ENCODE results near the gene DEFB124. TPM values are rescaled to one million over a fixed set of nuclear protein-coding genes. Genes with fewer than 3 reads are reported as not detected.
A peak's percentile ranks its signal among the peaks of the same experiment; 100 is the strongest.

The DEFB124 gene
- total RNA-seq, 1 experiment from 2014 or later, result not detected

- Histone ChIP-seq H3K79me2 (ENCODE audit: low read length) (peaks cover 68% of the 10 kb centered on the region), H3K36me3 (ENCODE audit: low read depth, low read length) (peaks cover 4% of the 10 kb centered on the region; the same call in 1 of the 2 replicates), H3F3A (ENCODE audit: low read length, unreplicated experiment) (no peaks in the 10 kb centered on the region), H2AFZ (ENCODE audit: low read length) (no peak overlapping the region), H3K9me3 (ENCODE audit: low read length) (no peaks in the 10 kb centered on the region), H3K4me2 (ENCODE audit: low read length) (peak overlapping the region; percentile 97), H3K9me2 (replicated peaks; ENCODE audit: low read length) (no peaks in the 10 kb centered on the region), H3K4me3 (ENCODE audit: low read length) (no peak overlapping the region), H3K27me3 (ENCODE audit: low read length) (no peaks in the 10 kb centered on the region), H3K9ac (ENCODE audit: low read length) (no peak overlapping the region), H3K27ac (ENCODE audit: low read length) (no peak overlapping the region), H3K4me1 (ENCODE audit: insufficient read depth, low read length) (peaks cover 24% of the 10 kb centered on the region), H4K20me1 (ENCODE audit: low read length) (peaks cover 18% of the 10 kb centered on the region; the same call in 1 of the 2 replicates)
- ChIA-PET POLR2A (ENCODE audit: unreplicated experiment) (no interaction called here), CTCF (no interaction called here)
- no peak for TF ChIP-seq EZH2phosphoT487 (IDR thresholded peaks at IDR 0.05; ENCODE audit: borderline replicate concordance, low read length)
- TF ChIP-seq, protein P1, sequence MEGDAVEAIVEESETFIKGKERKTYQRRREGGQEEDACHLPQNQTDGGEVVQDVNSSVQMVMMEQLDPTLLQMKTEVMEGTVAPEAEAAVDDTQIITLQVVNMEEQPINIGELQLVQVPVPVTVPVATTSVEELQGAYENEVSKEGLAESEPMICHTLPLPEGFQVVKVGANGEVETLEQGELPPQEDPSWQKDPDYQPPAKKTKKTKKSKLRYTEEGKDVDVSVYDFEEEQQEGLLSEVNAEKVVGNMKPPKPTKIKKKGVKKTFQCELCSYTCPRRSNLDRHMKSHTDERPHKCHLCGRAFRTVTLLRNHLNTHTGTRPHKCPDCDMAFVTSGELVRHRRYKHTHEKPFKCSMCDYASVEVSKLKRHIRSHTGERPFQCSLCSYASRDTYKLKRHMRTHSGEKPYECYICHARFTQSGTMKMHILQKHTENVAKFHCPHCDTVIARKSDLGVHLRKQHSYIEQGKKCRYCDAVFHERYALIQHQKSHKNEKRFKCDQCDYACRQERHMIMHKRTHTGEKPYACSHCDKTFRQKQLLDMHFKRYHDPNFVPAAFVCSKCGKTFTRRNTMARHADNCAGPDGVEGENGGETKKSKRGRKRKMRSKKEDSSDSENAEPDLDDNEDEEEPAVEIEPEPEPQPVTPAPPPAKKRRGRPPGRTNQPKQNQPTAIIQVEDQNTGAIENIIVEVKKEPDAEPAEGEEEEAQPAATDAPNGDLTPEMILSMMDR (conservative IDR thresholded peaks at IDR 0.05; ENCODE audit: low read depth, low read length), result no peak
- no peak for TF ChIP-seq EZH2 (IDR thresholded peaks at IDR 0.05; ENCODE audit: low read length, unreplicated experiment)
- DNase-seq (no peak), ATAC-seq (no peak)
- BruUV-seq (replicated peaks), result no TSS peak
- intact Hi-C loops (cut with micrococcal nuclease), result no loop called here
Observed at GRCh38 chr20:31516651-31517050, 41.7 kb upstream of the DEFB124 start.

DNA sequence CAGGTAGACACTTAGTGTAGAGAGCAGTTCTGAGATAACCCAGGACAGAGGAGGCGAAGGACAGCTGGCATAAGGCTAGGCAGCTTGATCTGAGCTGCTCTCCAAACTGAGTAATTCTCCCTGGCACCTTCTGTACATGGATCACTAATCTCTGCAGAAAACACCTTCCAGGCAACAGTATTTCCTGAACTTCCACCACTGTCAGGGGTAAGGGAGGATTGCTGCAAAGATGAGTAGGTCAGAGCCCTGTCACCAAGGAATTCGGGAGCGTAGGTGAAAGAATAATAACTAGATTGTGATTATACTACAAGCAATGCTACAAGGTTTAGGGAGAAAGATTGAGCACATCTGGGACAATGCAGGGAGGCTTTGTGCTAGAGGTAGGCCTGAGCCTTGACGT is 41.2 kb upstream of the DEFB124 start:
- Histone ChIP-seq H3F3A (ENCODE audit: low read length, unreplicated experiment) (no peaks in the 10 kb centered on the region), H3K36me3 (ENCODE audit: low read depth, low read length) (peaks cover 4% of the 10 kb centered on the region; the same call in 1 of the 2 replicates), H4K20me1 (ENCODE audit: low read length) (peaks cover 18% of the 10 kb centered on the region; the same call in 1 of the 2 replicates), H3K9me3 (ENCODE audit: low read length) (no peaks in the 10 kb centered on the region), H3K79me2 (ENCODE audit: low read length) (peaks cover 64% of the 10 kb centered on the region), H3K4me2 (ENCODE audit: low read length) (peak overlapping the region; percentile 97), H3K27me3 (ENCODE audit: low read length) (no peaks in the 10 kb centered on the region), H3K9me2 (replicated peaks; ENCODE audit: low read length) (no peaks in the 10 kb centered on the region), H3K9ac (ENCODE audit: low read length) (no peak overlapping the region), H2AFZ (ENCODE audit: low read length) (no peak overlapping the region), H3K4me1 (ENCODE audit: insufficient read depth, low read length) (peaks cover 24% of the 10 kb centered on the region), H3K27ac (ENCODE audit: low read length) (no peak overlapping the region), H3K4me3 (ENCODE audit: low read length) (peak overlapping the region; percentile 97; the same call in 1 of the 2 replicates)
- BruUV-seq (replicated peaks), result TSS peak; percentile 35
- TF ChIP-seq EZH2phosphoT487 (IDR thresholded peaks at IDR 0.05; ENCODE audit: borderline replicate concordance, low read length) (no peak), EZH2 (IDR thresholded peaks at IDR 0.05; ENCODE audit: low read length, unreplicated experiment) (no peak)
- TF ChIP-seq, protein P1 (conservative IDR thresholded peaks at IDR 0.05; ENCODE audit: low read depth, low read length), result no peak
- ATAC-seq (no peak), DNase-seq (no peak)
- intact Hi-C loops (cut with micrococcal nuclease), result no loop called here
- POLR2A ChIA-PET (ENCODE audit: unreplicated experiment), result no interaction called here
- CTCF ChIA-PET, result interaction anchor here (0.9 kb wide), 1 partner anchor 44 kb away, joined by 3 read pairs; no protein-coding TSS in a partner anchor

- H3K79me2 ChIP-seq (ENCODE audit: low read length), result peaks cover 60% of the 10 kb centered on the region
- H2AFZ ChIP-seq (ENCODE audit: low read length), result no peak overlapping the region
- intact Hi-C loops (cut with micrococcal nuclease), result no loop called here
- peak overlapping the region; percentile 95 for H3K9ac ChIP-seq (ENCODE audit: low read length)
- peaks cover 18% of the 10 kb centered on the region; the same call in 1 of the 2 replicates for H4K20me1 ChIP-seq (ENCODE audit: low read length)
- peak overlapping the region; percentile 97 for H3K4me2 ChIP-seq (ENCODE audit: low read length)
- TF ChIP-seq EZH2 (IDR thresholded peaks at IDR 0.05; ENCODE audit: low read length, unreplicated experiment), result no peak
- TF ChIP-seq, protein P1 (conservative IDR thresholded peaks at IDR 0.05; ENCODE audit: low read depth, low read length), result no peak
- no peak for TF ChIP-seq EZH2phosphoT487 (IDR thresholded peaks at IDR 0.05; ENCODE audit: borderline replicate concordance, low read length)
- H3F3A ChIP-seq (ENCODE audit: low read length, unreplicated experiment), result no peaks in the 10 kb centered on the region
- ChIA-PET CTCF (interaction anchor here (0.9 kb wide), 1 partner anchor 45 kb away, joined by 3 read pairs; no protein-coding TSS in a partner anchor), POLR2A (ENCODE audit: unreplicated experiment) (no interaction called here)
- no TSS peak for BruUV-seq (replicated peaks)
- H3K4me3 ChIP-seq (ENCODE audit: low read length), result peak overlapping the region; percentile 97
- H3K4me1 ChIP-seq (ENCODE audit: insufficient read depth, low read length), result peaks cover 24% of the 10 kb centered on the region
- H3K9me2 ChIP-seq (replicated peaks; ENCODE audit: low read length), result no peaks in the 10 kb centered on the region
- no peak for ATAC-seq
- no peaks in the 10 kb centered on the region for H3K9me3 ChIP-seq (ENCODE audit: low read length)
- no peak overlapping the region for H3K27ac ChIP-seq (ENCODE audit: low read length)
- DNase-seq, result no peak
- no peaks in the 10 kb centered on the region for H3K27me3 ChIP-seq (ENCODE audit: low read length)
- H3K36me3 ChIP-seq (ENCODE audit: low read depth, low read length), result peaks cover 4% of the 10 kb centered on the region; the same call in 1 of the 2 replicates
Observed at GRCh38 chr20:31515775-31516107, 40.8 kb upstream of the DEFB124 start.

Measured in PC-3 (cell line).